Duodenal mucosa (tissue), 2 donors: ENCODE data around the gene SGTB.

Experiments used
- H3K27ac ChIP-seq: one replicate; pipeline ENCODE4 v1.7.0; 2013; ENCODE audit warnings: low read depth, low read length
- H3K27me3 ChIP-seq, 2 donors: one replicate each; pipeline ENCODE4 v1.7.0; 2013; ENCODE audit warnings: low read length in 2 of 2, control low read depth in 1 of 2; ENCODE audit not compliant: insufficient read depth in 2 of 2, control insufficient read depth in 1 of 2
- H3K36me3 ChIP-seq, 2 donors: one replicate each; pipeline ENCODE4 v1.7.0; 2013; ENCODE audit warnings: low read length in 2 of 2, control low read depth in 1 of 2; ENCODE audit not compliant: insufficient read depth in 2 of 2, control insufficient read depth in 1 of 2
- H3K4me1 ChIP-seq, 2 donors: one replicate each; pipeline ENCODE4 v1.7.0; 2013; ENCODE audit warnings: low read length in 2 of 2, control low read depth in 1 of 2; ENCODE audit not compliant: insufficient read depth in 2 of 2, control insufficient read depth in 1 of 2
- H3K4me3 ChIP-seq, 2 donors: one replicate each; pipeline ENCODE4 v1.7.0; 2013; ENCODE audit warnings: low read length in 2 of 2, low read depth in 1 of 2
- H3K9ac ChIP-seq, 2 donors: one replicate each; pipeline ENCODE4 v1.7.0; 2013; ENCODE audit warnings: low read length in 2 of 2, low read depth in 1 of 2
- H3K9me3 ChIP-seq, 2 donors: one replicate each; pipeline ENCODE4 v1.7.0; 2013; ENCODE audit warnings: low read length in 2 of 2, control low read depth in 1 of 2; ENCODE audit not compliant: control insufficient read depth in 1 of 2

The SGTB gene

GRCh38 chr5:65718576-65719310 lies 3.2 kb downstream of the SGTB start:
- Histone ChIP-seq H3K9me3 (no peaks in the 10 kb centered on the region), H3K4me1 (peaks cover 12 to 16% of the 10 kb centered on the region in 2 donors), H3K27ac (no peak overlapping the region), H3K36me3 (no peaks in the 10 kb centered on the region), H3K9ac (no peak overlapping the region), H3K27me3 (no peaks in the 10 kb centered on the region), H3K4me3 (no peak overlapping the region)

DNA sequence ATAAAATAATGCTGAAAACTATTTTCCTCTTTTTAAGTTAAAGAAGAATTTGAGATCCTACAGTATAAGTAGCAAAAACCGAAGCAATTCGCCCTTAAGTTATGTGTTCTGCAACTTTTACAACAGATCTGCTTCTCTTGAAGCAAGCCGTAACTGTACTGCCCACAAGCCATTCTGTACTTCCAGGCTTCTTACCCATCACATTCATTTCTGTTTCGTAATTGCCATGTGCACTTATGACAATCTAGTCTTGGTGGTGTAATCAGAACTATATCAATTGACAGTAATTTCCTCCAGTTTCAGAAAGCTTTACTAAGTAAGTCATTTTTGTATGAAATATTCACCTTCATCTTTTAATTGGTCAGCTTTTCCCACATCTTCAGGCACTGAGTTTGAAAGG lies 13.8 kb downstream of the SGTB start:
- no peak overlapping the region for H3K4me3 ChIP-seq
- H3K36me3 ChIP-seq: no peaks in the 10 kb centered on the region
- H3K27me3 ChIP-seq: no peaks in the 10 kb centered on the region
- no peak overlapping the region for H3K9ac ChIP-seq
- no peaks in the 10 kb centered on the region for H3K4me1 ChIP-seq
- H3K9me3 ChIP-seq: no peaks in the 10 kb centered on the region
- H3K27ac ChIP-seq: no peak overlapping the region

- Histone ChIP-seq H3K36me3 (no peaks in the 10 kb centered on the region), H3K4me3 (no peak overlapping the region), H3K27me3 (no peaks in the 10 kb centered on the region), H3K4me1 (no peaks in the 10 kb centered on the region), H3K9ac (no peak overlapping the region), H3K27ac (no peak overlapping the region), H3K9me3 (no peaks in the 10 kb centered on the region)
Observed at GRCh38 chr5:65707663-65708062, 14.2 kb downstream of the SGTB start.

- H3K4me1 ChIP-seq: no peaks in the 10 kb centered on the region
Observed at GRCh38 chr5:65704621-65705239, 17.2 kb downstream of the SGTB start.

DNA sequence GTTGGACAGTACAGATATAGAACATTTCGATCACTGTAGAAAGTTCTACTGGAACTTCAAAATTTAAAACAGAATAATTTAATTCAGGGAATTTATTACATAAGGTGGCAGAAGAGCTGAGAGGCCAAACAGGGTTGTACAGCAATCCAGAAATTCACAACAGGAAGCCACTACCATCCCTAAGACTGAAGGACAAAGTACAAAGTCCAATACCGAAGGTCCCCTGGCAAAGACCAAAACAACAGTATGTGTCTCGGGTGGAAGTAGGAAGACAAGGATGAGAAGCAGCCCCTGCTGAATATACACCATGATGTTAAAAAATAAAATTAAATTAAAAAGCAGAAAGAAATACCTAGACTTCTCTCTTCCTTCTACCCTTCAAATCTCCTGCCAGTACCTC lies 19.9 kb downstream of the SGTB start:
- Histone ChIP-seq H3K36me3 (no peaks in the 10 kb centered on the region), H3K9me3 (no peaks in the 10 kb centered on the region), H3K4me3 (no peak overlapping the region), H3K9ac (no peak overlapping the region), H3K27me3 (no peaks in the 10 kb centered on the region), H3K27ac (no peak overlapping the region), H3K4me1 (no peaks in the 10 kb centered on the region)

More at GRCh38 chr5:65704621-65705239, 17.2 kb downstream of the SGTB start:
- Histone ChIP-seq H3K36me3 (no peaks in the 10 kb centered on the region), H3K27ac (no peak overlapping the region), H3K9ac (no peak overlapping the region), H3K9me3 (no peaks in the 10 kb centered on the region), H3K4me3 (no peak overlapping the region), H3K27me3 (no peaks in the 10 kb centered on the region)

DNA sequence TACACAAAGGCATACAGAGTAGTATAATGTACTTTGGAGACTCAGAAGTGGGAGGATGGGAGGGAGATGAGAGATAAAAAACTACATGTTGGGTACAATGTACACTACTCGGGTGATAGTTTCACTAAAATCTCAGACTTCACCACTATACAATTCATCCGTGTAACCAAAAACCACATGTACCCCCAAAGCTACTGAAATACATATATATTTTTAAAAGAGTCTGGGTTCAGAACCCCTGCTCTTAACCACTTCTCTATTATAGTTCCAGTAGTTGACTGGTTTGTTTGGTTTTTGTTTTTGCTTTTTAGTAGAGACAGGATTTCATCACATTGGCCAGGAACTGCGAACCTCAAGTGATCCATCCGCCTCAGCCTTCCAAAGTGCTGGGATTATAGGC lies 22.6 kb downstream of the SGTB start:
- Histone ChIP-seq H3K27ac (no peak overlapping the region), H3K9me3 (no peaks in the 10 kb centered on the region), H3K36me3 (no peaks in the 10 kb centered on the region), H3K4me3 (no peak overlapping the region), H3K4me1 (no peaks in the 10 kb centered on the region), H3K27me3 (no peaks in the 10 kb centered on the region), H3K9ac (no peak overlapping the region)

- no peak overlapping the region for H3K9ac ChIP-seq
- no peak overlapping the region for H3K4me3 ChIP-seq
- no peaks in the 10 kb centered on the region for H3K36me3 ChIP-seq
- H3K27me3 ChIP-seq: no peaks in the 10 kb centered on the region
- no peaks in the 10 kb centered on the region for H3K9me3 ChIP-seq
- no peak overlapping the region for H3K27ac ChIP-seq
- no peaks in the 10 kb centered on the region for H3K4me1 ChIP-seq
Observed at GRCh38 chr5:65696892-65697291, 25.0 kb downstream of the SGTB start.

DNA sequence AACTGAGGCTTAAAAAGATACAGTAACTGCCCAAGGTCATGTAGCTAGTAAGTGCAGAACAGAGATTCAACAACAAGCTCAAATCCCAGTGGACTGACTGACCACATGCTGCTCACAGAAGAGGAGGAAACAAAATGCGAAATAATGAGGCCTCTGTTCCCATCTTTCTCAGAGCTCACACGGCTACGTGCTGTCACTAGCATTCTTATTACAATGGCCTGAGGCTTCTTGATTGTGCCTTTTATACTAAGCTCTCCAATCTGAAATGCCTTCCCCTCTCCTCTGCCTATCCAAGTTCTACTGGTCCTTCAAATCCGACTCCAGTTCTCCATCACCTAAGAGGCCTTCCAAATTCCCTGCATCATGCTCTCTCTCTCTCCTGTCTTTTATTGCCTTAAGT lies 26.0 kb downstream of the SGTB start:
- no peaks in the 10 kb centered on the region for H3K4me1 ChIP-seq
- no peaks in the 10 kb centered on the region for H3K27me3 ChIP-seq
- no peak overlapping the region for H3K4me3 ChIP-seq
- H3K9me3 ChIP-seq: no peaks in the 10 kb centered on the region
- H3K36me3 ChIP-seq: no peaks in the 10 kb centered on the region
- H3K27ac ChIP-seq: no peak overlapping the region
- H3K9ac ChIP-seq: no peak overlapping the region

DNA sequence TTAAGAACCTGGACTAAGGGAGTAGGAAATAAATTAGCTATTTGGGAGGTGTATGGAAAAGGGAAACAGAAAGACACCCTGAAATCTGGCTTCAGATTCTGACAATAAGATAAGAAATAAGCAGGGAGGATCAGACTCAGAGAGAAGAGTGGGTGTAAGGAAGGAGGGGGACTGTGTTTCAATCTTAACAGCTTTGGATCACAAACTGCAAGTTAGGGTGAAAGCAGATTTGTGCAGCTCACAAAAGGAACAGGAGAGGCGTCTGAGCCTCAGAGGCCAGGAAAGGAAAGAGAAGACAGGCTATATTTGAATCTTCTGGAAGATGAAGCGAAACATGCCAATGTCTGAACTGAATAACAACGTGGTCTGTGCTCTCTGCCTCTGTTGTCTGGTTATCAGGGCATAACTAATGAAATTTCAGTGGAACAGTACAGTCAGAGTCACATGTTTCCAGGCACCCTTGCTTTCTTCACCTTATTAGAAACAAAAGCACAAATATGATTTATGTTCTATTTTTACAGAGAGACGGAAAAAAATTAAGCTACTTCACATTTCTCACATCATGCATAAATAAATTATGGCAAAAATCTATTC lies 26.6 kb downstream of the SGTB start:
- H3K9ac ChIP-seq: no peak overlapping the region
- no peak overlapping the region for H3K27ac ChIP-seq
- H3K36me3 ChIP-seq: no peaks in the 10 kb centered on the region
- no peaks in the 10 kb centered on the region for H3K27me3 ChIP-seq
- H3K9me3 ChIP-seq: no peaks in the 10 kb centered on the region
- no peak overlapping the region for H3K4me3 ChIP-seq
- H3K4me1 ChIP-seq: no peaks in the 10 kb centered on the region

GRCh38 chr5:65693121-65693520 lies 28.8 kb downstream of the SGTB start:
- no peak overlapping the region for H3K4me3 ChIP-seq
- H3K27ac ChIP-seq: no peak overlapping the region
- no peaks in the 10 kb centered on the region for H3K9me3 ChIP-seq
- no peaks in the 10 kb centered on the region for H3K36me3 ChIP-seq
- no peaks in the 10 kb centered on the region for H3K4me1 ChIP-seq
- no peak overlapping the region for H3K9ac ChIP-seq
- H3K27me3 ChIP-seq: no peaks in the 10 kb centered on the region
